Karpas-422 (cell line): ENCODE results near the gene CCDC57. TPM values are rescaled to one million over a fixed set of nuclear protein-coding genes. Genes with fewer than 3 reads are reported as not detected.

Source experiments
- DNase-seq: peaks from one replicate; pipeline ENCODE4 v3.0.0-alpha.2; 2015
- H2AFZ ChIP-seq: fragments of 200-600 bp; sonication (generic); 2 replicates; pipeline ENCODE4 v1.6.1; 2014; ENCODE audit warnings: antibody characterized with exemption, low read length, mixed read lengths
- H3K27ac ChIP-seq: fragments of 200-600 bp; sonication (generic); 2 replicates; pipeline ENCODE4 v1.5.1; 2014; ENCODE audit warnings: mild to moderate bottlenecking, low read length, moderate library complexity
- H3K27me3 ChIP-seq: fragments of 200-600 bp; sonication (generic); 2 replicates; pipeline ENCODE4 v1.6.1; 2014; ENCODE audit warnings: low read length, mixed read lengths
- H3K36me3 ChIP-seq: fragments of 200-600 bp; sonication (generic); 2 replicates; pipeline ENCODE4 v1.6.1; 2014; ENCODE audit warnings: low read length, mixed read lengths; ENCODE audit not compliant: insufficient read depth
- H3K4me1 ChIP-seq: fragments of 200-600 bp; sonication (generic); 2 replicates; pipeline ENCODE4 v1.6.1; 2014; ENCODE audit warnings: mild to moderate bottlenecking, low read length, mixed read lengths
- H3K4me2 ChIP-seq: fragments of 200-600 bp; sonication (generic); 2 replicates; pipeline ENCODE4 v1.6.1; 2014; ENCODE audit warnings: low read length, low read depth, mild to moderate bottlenecking; ENCODE audit not compliant: poor library complexity, severe bottlenecking
- H3K4me3 ChIP-seq: fragments of 200-600 bp; sonication (generic); 2 replicates; pipeline ENCODE4 v1.5.1; 2014; ENCODE audit warnings: mild to moderate bottlenecking, antibody characterized with exemption, low read length, mixed read lengths
- H3K79me2 ChIP-seq: fragments of 200-600 bp; sonication (generic); 2 replicates; pipeline ENCODE4 v1.6.1; 2014; ENCODE audit warnings: mild to moderate bottlenecking, low read length, mixed read lengths
- H3K9ac ChIP-seq: fragments of 200-600 bp; sonication (generic); 2 replicates; pipeline ENCODE4 v1.6.0; 2014; ENCODE audit warnings: low read length
- H3K9me2 ChIP-seq: fragments of 200-600 bp; sonication (generic), shearing (Covaris generic); replicated peaks from 2 replicates; pipeline ENCODE4 v1.6.0; 2014; ENCODE audit warnings: mild to moderate bottlenecking, low read length, moderate library complexity; ENCODE audit not compliant: insufficient read depth
- H3K9me3 ChIP-seq: fragments of 300-700, 200-600 bp; sonication (generic); 2 replicates; pipeline ENCODE4 v1.6.1; 2014; ENCODE audit warnings: low read length, mixed read lengths
- H4K20me1 ChIP-seq: fragments of 200-600 bp; sonication (generic); 2 replicates; pipeline ENCODE4 v1.6.1; 2014; ENCODE audit warnings: mild to moderate bottlenecking, antibody characterized with exemption, low read length, low read depth; ENCODE audit not compliant: insufficient read depth
- total RNA-seq: library from RNA; depleted of rRNA; stranded (reverse); fragments of >200 nt; shearing (Covaris generic); gene quantifications from 2 replicates; pipeline ENCODE4 v1.2.3, GENCODE V29; 2014; ENCODE audit warnings: low replicate concordance

CCDC57 gene
- total RNA-seq, 1 experiment from 2014 or later, result 31.3 TPM

- Histone ChIP-seq H3K79me2 (no peaks in the 10 kb centered on the region), H3K9ac (no peak overlapping the region), H4K20me1 (0 out of 2 replicates have a peak, but pooled peaks cover 3% of the 10 kb centered on the region), H3K9me2 (no peaks in the 10 kb centered on the region), H3K4me1 (no peaks in the 10 kb centered on the region), H3K27me3 (no peaks in the 10 kb centered on the region), H2AFZ (no peak overlapping the region), H3K4me3 (no peak overlapping the region), H3K27ac (no peak overlapping the region), H3K9me3 (no peaks in the 10 kb centered on the region), H3K4me2 (no peak overlapping the region), H3K36me3 (no peaks in the 10 kb centered on the region)
- no peak for DNase-seq
Measured at GRCh38 chr17:82118168-82118814, 94.4 kb downstream of the CCDC57 start.

- no peak overlapping the region for H3K4me2 ChIP-seq
- no peak for DNase-seq
- no peaks in the 10 kb centered on the region for H3K9me3 ChIP-seq
- 0 out of 2 replicates have a peak, but pooled peaks cover 3% of the 10 kb centered on the region for H4K20me1 ChIP-seq
- H3K9ac ChIP-seq, result no peak overlapping the region
- H3K27me3 ChIP-seq, result no peaks in the 10 kb centered on the region
- no peaks in the 10 kb centered on the region for H3K9me2 ChIP-seq
- no peak overlapping the region for H2AFZ ChIP-seq
- H3K79me2 ChIP-seq, result no peaks in the 10 kb centered on the region
- no peak overlapping the region for H3K27ac ChIP-seq
- H3K4me3 ChIP-seq, result no peak overlapping the region
- no peaks in the 10 kb centered on the region for H3K4me1 ChIP-seq
- no peaks in the 10 kb centered on the region for H3K36me3 ChIP-seq
Measured at GRCh38 chr17:82117139-82118090, 95.2 kb downstream of the CCDC57 start.

GRCh38 chr17:82116246-82116645, 96.4 kb downstream of the CCDC57 start:
- no peaks in the 10 kb centered on the region for H3K9me2 ChIP-seq
- no peaks in the 10 kb centered on the region for H3K4me1 ChIP-seq
- H2AFZ ChIP-seq, result no peak overlapping the region
- no peak overlapping the region for H3K4me2 ChIP-seq
- H3K27me3 ChIP-seq, result no peaks in the 10 kb centered on the region
- H4K20me1 ChIP-seq, result no peaks in the 10 kb centered on the region
- no peak overlapping the region for H3K4me3 ChIP-seq
- no peaks in the 10 kb centered on the region for H3K36me3 ChIP-seq
- DNase-seq, result no peak
- no peak overlapping the region for H3K27ac ChIP-seq
- H3K79me2 ChIP-seq, result no peaks in the 10 kb centered on the region
- H3K9me3 ChIP-seq, result no peaks in the 10 kb centered on the region
- H3K9ac ChIP-seq, result no peak overlapping the region

GRCh38 chr17:82114872-82115271, 97.8 kb downstream of the CCDC57 start:
- no peak overlapping the region for H3K9ac ChIP-seq
- DNase-seq, result no peak
- no peaks in the 10 kb centered on the region for H3K27me3 ChIP-seq

GRCh38 chr17:82114447-82114846, 98.2 kb downstream of the CCDC57 start:
- Histone ChIP-seq H3K27ac (no peak overlapping the region), H3K4me2 (no peak overlapping the region), H3K4me3 (no peak overlapping the region), H4K20me1 (no peaks in the 10 kb centered on the region), H2AFZ (no peak overlapping the region), H3K36me3 (no peaks in the 10 kb centered on the region), H3K27me3 (no peaks in the 10 kb centered on the region), H3K9me2 (no peaks in the 10 kb centered on the region), H3K4me1 (no peaks in the 10 kb centered on the region), H3K79me2 (no peaks in the 10 kb centered on the region), H3K9ac (no peak overlapping the region), H3K9me3 (no peaks in the 10 kb centered on the region)
- DNase-seq, result no peak

More at GRCh38 chr17:82114872-82115271, 97.8 kb downstream of the CCDC57 start:
- H3K4me3 ChIP-seq, result no peak overlapping the region
- H3K79me2 ChIP-seq, result no peaks in the 10 kb centered on the region
- H3K9me2 ChIP-seq, result no peaks in the 10 kb centered on the region
- H3K36me3 ChIP-seq, result no peaks in the 10 kb centered on the region
- H3K4me1 ChIP-seq, result no peaks in the 10 kb centered on the region
- H4K20me1 ChIP-seq, result no peaks in the 10 kb centered on the region
- H3K4me2 ChIP-seq, result no peak overlapping the region
- no peak overlapping the region for H2AFZ ChIP-seq
- no peaks in the 10 kb centered on the region for H3K9me3 ChIP-seq
- no peak overlapping the region for H3K27ac ChIP-seq

- no peaks in the 10 kb centered on the region for H3K4me1 ChIP-seq
- no peak overlapping the region for H3K9ac ChIP-seq
- H3K36me3 ChIP-seq, result no peaks in the 10 kb centered on the region
- DNase-seq, result no peak
- no peaks in the 10 kb centered on the region for H3K9me3 ChIP-seq
- H3K4me3 ChIP-seq, result no peak overlapping the region
- no peak overlapping the region for H3K27ac ChIP-seq
- H2AFZ ChIP-seq, result no peak overlapping the region
- H3K9me2 ChIP-seq, result no peaks in the 10 kb centered on the region
- no peaks in the 10 kb centered on the region for H4K20me1 ChIP-seq
- H3K79me2 ChIP-seq, result no peaks in the 10 kb centered on the region
- H3K4me2 ChIP-seq, result no peak overlapping the region
- H3K27me3 ChIP-seq, result no peaks in the 10 kb centered on the region
Measured at GRCh38 chr17:82113941-82114340, 98.7 kb downstream of the CCDC57 start.

GRCh38 chr17:82113422-82113821, 99.2 kb downstream of the CCDC57 start:
- no peak for DNase-seq
- Histone ChIP-seq H3K36me3 (no peaks in the 10 kb centered on the region), H4K20me1 (no peaks in the 10 kb centered on the region), H3K27me3 (no peaks in the 10 kb centered on the region), H3K79me2 (no peaks in the 10 kb centered on the region), H3K9me2 (no peaks in the 10 kb centered on the region), H3K4me2 (no peak overlapping the region), H3K4me3 (no peak overlapping the region), H3K9me3 (no peaks in the 10 kb centered on the region), H2AFZ (no peak overlapping the region), H3K4me1 (no peaks in the 10 kb centered on the region), H3K27ac (no peak overlapping the region), H3K9ac (no peak overlapping the region)

- no peak overlapping the region for H3K4me2 ChIP-seq
- H3K79me2 ChIP-seq, result no peaks in the 10 kb centered on the region
- no peaks in the 10 kb centered on the region for H3K27me3 ChIP-seq
- no peaks in the 10 kb centered on the region for H3K36me3 ChIP-seq
- H3K4me3 ChIP-seq, result no peak overlapping the region
- H4K20me1 ChIP-seq, result no peaks in the 10 kb centered on the region
- H3K9me3 ChIP-seq, result no peaks in the 10 kb centered on the region
- H3K9me2 ChIP-seq, result no peaks in the 10 kb centered on the region
- H2AFZ ChIP-seq, result no peak overlapping the region
- H3K4me1 ChIP-seq, result no peaks in the 10 kb centered on the region
- H3K27ac ChIP-seq, result no peak overlapping the region
- peak; percentile 30 for DNase-seq
- no peak overlapping the region for H3K9ac ChIP-seq
Measured at GRCh38 chr17:82112914-82113311, 99.7 kb downstream of the CCDC57 start.
